LNCaP clone FGC (cell line): ENCODE data around the gene SLC39A10.

Experiments
- DNase-seq: peaks from one replicate; pipeline ENCODE4 v3.0.0-alpha.2; 2011; ENCODE audit warnings: low read depth
- H3K4me3 ChIP-seq: 2 replicates; pipeline ENCODE4 v1.5.1; 2011; ENCODE audit warnings: mild to moderate bottlenecking, low read depth, low read length, control low read depth
- TF ChIP-seq, protein P1 (sequence below): IDR thresholded peaks from 2 replicates; pipeline ENCODE4 v1.5.1; 2012; ENCODE audit warnings: mild to moderate bottlenecking; ENCODE audit not compliant: control insufficient read depth, insufficient read depth; ENCODE audit errors: extremely low read depth

Gene SLC39A10

DNA sequence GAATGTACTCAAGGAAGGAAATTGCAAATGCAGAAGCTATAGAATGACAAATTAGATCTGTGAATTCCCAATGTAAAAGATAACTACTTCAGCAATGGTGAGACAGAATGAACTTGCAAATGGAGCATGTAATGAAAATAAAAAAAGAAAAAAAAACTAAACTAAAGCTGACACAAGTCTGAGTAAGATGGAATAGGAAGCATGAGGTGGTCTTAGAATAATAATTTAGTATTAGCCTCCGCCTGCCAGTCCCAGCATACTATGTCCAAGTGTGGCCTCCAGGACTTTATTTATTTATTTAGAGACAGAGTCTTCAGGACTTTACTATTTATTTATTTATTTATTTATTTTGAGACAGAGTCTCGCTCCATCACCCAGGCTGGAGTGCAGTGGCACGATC, 37.4 kb upstream of the SLC39A10 start:
- H3K4me3 ChIP-seq = no peak overlapping the region
- DNase-seq = no peak
- TF ChIP-seq, protein P1, sequence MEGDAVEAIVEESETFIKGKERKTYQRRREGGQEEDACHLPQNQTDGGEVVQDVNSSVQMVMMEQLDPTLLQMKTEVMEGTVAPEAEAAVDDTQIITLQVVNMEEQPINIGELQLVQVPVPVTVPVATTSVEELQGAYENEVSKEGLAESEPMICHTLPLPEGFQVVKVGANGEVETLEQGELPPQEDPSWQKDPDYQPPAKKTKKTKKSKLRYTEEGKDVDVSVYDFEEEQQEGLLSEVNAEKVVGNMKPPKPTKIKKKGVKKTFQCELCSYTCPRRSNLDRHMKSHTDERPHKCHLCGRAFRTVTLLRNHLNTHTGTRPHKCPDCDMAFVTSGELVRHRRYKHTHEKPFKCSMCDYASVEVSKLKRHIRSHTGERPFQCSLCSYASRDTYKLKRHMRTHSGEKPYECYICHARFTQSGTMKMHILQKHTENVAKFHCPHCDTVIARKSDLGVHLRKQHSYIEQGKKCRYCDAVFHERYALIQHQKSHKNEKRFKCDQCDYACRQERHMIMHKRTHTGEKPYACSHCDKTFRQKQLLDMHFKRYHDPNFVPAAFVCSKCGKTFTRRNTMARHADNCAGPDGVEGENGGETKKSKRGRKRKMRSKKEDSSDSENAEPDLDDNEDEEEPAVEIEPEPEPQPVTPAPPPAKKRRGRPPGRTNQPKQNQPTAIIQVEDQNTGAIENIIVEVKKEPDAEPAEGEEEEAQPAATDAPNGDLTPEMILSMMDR = no peak

DNA sequence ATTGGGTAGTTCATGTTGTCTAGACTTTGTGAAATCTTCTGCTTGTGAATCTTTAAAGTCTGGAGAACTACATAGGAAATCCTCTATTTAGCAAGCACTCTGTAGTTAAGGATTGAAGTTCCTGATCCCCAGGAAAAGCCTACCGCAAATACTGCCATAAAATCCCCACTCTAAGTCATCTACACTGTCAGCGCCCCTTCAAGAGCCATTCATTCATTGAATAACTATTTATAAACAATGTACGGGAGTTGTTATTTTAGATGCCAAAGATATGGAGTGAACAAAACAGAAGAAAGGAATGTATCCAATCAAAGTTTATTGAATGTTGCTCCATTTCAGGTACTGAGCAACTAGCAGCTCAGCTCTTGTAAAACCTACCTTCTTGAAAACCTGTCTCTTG, 36.5 kb upstream of the SLC39A10 start:
- DNase-seq = no peak
- TF ChIP-seq, protein P1 = no peak

DNA sequence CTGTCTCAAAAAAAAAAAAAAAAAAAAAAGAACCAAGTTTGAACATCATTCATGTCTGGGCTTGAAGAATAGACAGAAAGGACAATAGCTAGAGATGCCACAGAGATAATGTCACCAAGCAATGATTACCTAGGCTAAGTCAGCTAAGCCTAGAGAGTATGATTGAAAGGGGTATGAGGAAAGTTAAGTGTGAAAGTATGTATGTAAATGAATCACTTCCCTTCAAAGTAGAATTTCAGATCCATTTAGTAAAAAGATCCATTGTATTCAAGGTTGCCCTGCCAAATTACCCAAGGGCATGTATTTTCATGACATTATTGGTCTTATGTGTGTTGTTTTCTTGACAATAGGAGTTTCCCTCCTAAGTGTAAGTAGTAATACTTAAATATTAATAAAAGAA, 34.1 kb upstream of the SLC39A10 start:
- H3K4me3 ChIP-seq = no peak overlapping the region
- DNase-seq = no peak
- TF ChIP-seq, protein P1 = no peak

More for the DNA sequence above, 36.5 kb upstream of the SLC39A10 start:
- no peak overlapping the region for H3K4me3 ChIP-seq

DNA sequence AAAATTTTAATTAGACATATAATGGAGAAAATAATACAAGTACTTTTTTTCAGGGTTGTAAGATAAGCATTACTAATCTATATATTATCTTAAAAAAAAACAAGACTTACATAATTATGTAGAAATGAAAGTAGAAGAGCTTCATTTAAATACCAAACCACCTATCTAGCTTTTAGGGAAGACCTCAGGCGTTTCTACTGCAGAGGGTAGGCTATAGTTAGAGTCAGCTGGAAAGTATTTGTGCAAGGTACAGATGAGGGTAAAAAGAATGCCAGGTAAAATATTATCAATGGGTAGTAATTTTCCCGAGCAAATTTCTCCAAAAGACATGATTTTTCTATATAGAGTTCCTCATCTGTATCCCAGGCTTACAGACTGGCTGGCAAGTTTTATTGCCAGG, 30.5 kb upstream of the SLC39A10 start:
- H3K4me3 ChIP-seq = no peak overlapping the region
- no peak for DNase-seq
- TF ChIP-seq, protein P1 = no peak

DNA sequence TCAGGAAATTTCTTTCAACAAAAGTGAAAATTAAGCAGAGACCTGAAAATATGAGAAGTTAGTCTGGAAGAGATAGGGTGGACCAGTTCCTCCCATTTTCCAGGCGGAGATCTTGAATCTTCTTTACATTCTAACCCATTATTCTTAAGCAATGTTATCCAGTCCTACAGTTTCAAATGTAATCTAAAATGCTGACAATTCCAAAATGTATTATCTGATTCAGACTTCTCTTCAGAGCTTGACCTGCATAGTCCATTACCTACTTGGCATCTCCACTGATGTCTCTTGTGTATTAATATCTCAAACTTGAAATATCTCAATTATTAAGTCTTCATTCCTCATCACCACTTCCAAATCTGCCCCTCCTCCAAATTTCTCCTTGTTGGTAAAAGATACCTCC, 28.4 kb upstream of the SLC39A10 start:
- TF ChIP-seq, protein P1 = no peak
- no peak overlapping the region for H3K4me3 ChIP-seq
- DNase-seq = no peak

DNA sequence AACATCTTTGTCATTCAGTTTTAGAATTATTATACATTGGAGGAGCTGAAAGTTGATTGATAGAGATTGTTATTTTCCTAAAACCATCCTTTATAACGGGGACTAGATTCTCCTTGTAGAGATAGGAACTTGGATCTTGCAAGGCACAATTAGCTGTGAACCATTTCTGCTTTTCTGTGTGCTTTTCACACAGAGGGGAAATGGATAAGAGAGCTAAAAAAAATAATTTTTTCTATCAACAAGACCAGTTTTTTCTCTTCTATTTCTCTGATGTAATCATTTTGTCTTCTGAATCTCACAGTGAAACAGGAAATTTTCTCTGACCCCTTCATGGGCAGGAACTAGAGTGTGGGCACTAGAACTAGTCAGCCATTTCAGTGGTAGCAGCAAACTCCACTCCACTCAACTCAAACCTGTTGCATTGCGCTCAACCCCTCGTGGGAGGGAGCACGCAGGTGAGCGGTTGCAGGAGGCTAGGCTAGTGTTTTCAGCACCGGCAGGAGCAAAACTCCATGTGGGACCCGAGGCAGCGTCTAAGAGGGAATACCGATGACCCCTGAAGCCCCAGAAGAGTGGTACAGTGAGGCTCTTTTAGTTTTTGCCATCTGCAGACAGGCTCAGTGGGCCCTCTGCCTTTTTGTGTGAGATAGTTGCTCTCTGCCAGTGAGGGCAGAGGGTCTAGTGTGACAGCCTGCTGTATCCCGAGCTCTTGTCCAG, 24.0 kb upstream of the SLC39A10 start:
- TF ChIP-seq, protein P1 = no peak
- no peak for DNase-seq
- H3K4me3 ChIP-seq = no peak overlapping the region

DNA sequence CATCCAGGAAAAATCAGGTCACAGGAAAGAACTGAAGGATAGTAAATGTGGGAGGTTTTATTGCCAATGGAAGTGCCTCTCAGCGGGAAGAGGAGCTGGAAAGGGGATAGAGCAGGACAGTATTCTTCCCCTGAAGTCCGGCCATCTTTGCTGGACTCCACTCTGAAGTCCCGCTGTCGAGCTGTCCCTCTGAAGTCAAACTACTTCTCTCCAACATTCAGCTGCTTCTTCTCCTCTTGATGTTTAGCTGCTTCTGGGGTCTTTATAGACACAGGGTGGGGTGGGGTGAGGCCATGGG, 23.5 kb upstream of the SLC39A10 start:
- TF ChIP-seq, protein P1 = no peak
- no peak overlapping the region for H3K4me3 ChIP-seq
- no peak for DNase-seq
